Ovary (tissue), 9 donors: ENCODE measurements around the gene CNPPD1. TPM values are rescaled to one million over a fixed set of nuclear protein-coding genes. Genes with fewer than 3 reads are reported as not detected.

Source experiments
- DNase-seq, 5 donors: peaks; one replicate each; pipeline ENCODE4 v3.0.0-alpha.2; 2019 to 2020
- H3K27ac ChIP-seq, 2 donors: fragments of 200-600 bp; one replicate each; pipeline versions ENCODE4 v1.5.1 to v1.8.0; 2019 to 2022
- H3K27me3 ChIP-seq: fragments of 200-600 bp; one replicate; pipeline ENCODE4 v1.8.0; 2022
- H3K36me3 ChIP-seq: fragments of 200-600 bp; sonication (generic); one replicate; pipeline ENCODE4 v1.5.1; 2019
- H3K4me1 ChIP-seq: one replicate; pipeline ENCODE4 v1.8.1; 2013; ENCODE audit warnings: mild to moderate bottlenecking, moderate library complexity; ENCODE audit not compliant: insufficient read depth
- H3K4me3 ChIP-seq: fragments of 200-600 bp; sonication (generic); one replicate; pipeline ENCODE4 v1.5.1; 2017
- H3K9me3 ChIP-seq, 2 donors: fragments of 200-600 bp in 1 of 2; sonication (generic) in 1 of 2; one replicate each; pipeline versions ENCODE4 v1.5.1 to v1.8.1; 2013 to 2019; ENCODE audit warnings: mild to moderate bottlenecking in 1 of 2, moderate library complexity in 1 of 2
- EP300 ChIP-seq: sonication (generic); formaldehyde crosslinking; IDR thresholded peaks from one replicate; pipeline ENCODE4 v1.6.1; 2017; ENCODE audit warnings: antibody characterized with exemption
- POLR2A ChIP-seq: fragments of 450-650 bp; IDR thresholded peaks from one replicate; pipeline ENCODE4 v1.6.1; 2017; ENCODE audit warnings: antibody characterized with exemption, mild to moderate bottlenecking, moderate library complexity
- WGBS, 3 donors: extraction: QIAGEN DNeasy Blood & Tissue Kit in 1 of 3; methylation state at CpG; one replicate each; pipeline versions ENCODE4 v1.1.5 to v1.1.7; 2013 to 2017; 5-methylcytosine and 5-hydroxymethylcytosine counted together
- intact Hi-C, 4 donors: fragments of 100-400 bp; cut with DNase I; formaldehyde crosslinking; loops; one replicate each; pipeline versions ENCODE4 v1.11.0 to v1.15.1; 2022 to 2023
- polyA plus RNA-seq, 2 donors: library from polyadenylated mRNA; stranded (reverse); fragments of 200-250 nt in 1 of 2; fragments of 350-450 nt in 1 of 2; fragmentation: Illumina TruSeq in 1 of 2; extraction: RNeasy Lipid Tissue Mini Kit (QIAGEN cat#74804) in 1 of 2; gene quantifications; one replicate each; pipeline ENCODE4 v1.2.3, GENCODE V29; 2013 to 2014
- total RNA-seq, 7 donors: library from RNA; depleted of rRNA in 2 of 7; stranded (reverse); fragments of >200 nt in 2 of 7; fragmentation: NEBNext Ultra II Directional in 3 of 7; extraction: Animal tissue kit (Norgen Biotek cat#: 25700) in 3 of 7; gene quantifications; one replicate each; pipeline versions ENCODE4 v1.1.0 to v1.2.4, GENCODE V29; 2016 to 2023
- TF ChIP-seq, protein P1 (sequence below), 3 donors: fragments of 450-650 bp in 2 of 3; fragments of 200-600 bp in 1 of 3; IDR thresholded peaks; one replicate each; pipeline versions ENCODE4 v1.5.1 to v1.8.0; 2016 to 2022; ENCODE audit warnings: antibody characterized with exemption in 3 of 3, mild to moderate bottlenecking in 1 of 3
- donor health status: DM: no; HTN: no; CAD: no; lungs with moderate emphysema.
- donor health status: DM: no; HTN: no; CAD: no.
- donor health status: Bipolar disorder and iron deficiency.
- donor health status: DM: yes; HTN: yes; CAD: no.
- donor health status: DM: no; HTN: no; CAD: no.
- donor health status: DM: yes; HTN: yes; CAD: no.

The CNPPD1 gene
- total and polyA plus RNA-seq, 9 donors: 27.1 to 68.2 (median 55.4) TPM

GRCh38 chr2:219175486-219175885 lies 1.2 kb downstream of the CNPPD1 start:
- Histone ChIP-seq H3K4me3 (no peak overlapping the region), H3K9me3 (no peaks in the 10 kb centered on the region), H3K36me3 (no peaks in the 10 kb centered on the region), H3K27me3 (no peaks in the 10 kb centered on the region), H3K27ac (peak overlapping the region in 1 of 2 donors; percentile 94), H3K4me1 (peaks cover 11% of the 10 kb centered on the region)
- no peak for DNase-seq
- intact Hi-C loops: loop anchor here in 2 of 4 donors (5.0 to 10.0 kb wide), 4 partner anchors 42 to 1161 kb away; partner anchors contain the start of genes ABCB6 (in 1 of the 2), ANKZF1 (in 1 of the 2) and ATG9A (in 1 of the 2)
- TF ChIP-seq, protein P1, sequence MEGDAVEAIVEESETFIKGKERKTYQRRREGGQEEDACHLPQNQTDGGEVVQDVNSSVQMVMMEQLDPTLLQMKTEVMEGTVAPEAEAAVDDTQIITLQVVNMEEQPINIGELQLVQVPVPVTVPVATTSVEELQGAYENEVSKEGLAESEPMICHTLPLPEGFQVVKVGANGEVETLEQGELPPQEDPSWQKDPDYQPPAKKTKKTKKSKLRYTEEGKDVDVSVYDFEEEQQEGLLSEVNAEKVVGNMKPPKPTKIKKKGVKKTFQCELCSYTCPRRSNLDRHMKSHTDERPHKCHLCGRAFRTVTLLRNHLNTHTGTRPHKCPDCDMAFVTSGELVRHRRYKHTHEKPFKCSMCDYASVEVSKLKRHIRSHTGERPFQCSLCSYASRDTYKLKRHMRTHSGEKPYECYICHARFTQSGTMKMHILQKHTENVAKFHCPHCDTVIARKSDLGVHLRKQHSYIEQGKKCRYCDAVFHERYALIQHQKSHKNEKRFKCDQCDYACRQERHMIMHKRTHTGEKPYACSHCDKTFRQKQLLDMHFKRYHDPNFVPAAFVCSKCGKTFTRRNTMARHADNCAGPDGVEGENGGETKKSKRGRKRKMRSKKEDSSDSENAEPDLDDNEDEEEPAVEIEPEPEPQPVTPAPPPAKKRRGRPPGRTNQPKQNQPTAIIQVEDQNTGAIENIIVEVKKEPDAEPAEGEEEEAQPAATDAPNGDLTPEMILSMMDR (IDR thresholded peaks at IDR 0.05): no peak
- no peak for TF ChIP-seq POLR2A
- TF ChIP-seq EP300: no peak
- WGBS, 3 donors: 80 to 84% (median 83%) methylated on average over 7 of the region's 7 CpGs

- Histone ChIP-seq H3K27me3 (no peaks in the 10 kb centered on the region), H3K27ac (no peak overlapping the region), H3K4me3 (no peak overlapping the region), H3K4me1 (peaks cover 11% of the 10 kb centered on the region), H3K9me3 (no peaks in the 10 kb centered on the region), H3K36me3 (no peaks in the 10 kb centered on the region)
- DNase-seq: no peak
- TF ChIP-seq POLR2A: no peak
- no peak for TF ChIP-seq EP300
- TF ChIP-seq, protein P1 (IDR thresholded peaks at IDR 0.05): no peak
- intact Hi-C loops: loop anchor here in 2 of 4 donors (5.0 to 10.0 kb wide), 4 partner anchors 42 to 1160 kb away; partner anchors contain the start of genes ABCB6 (in 1 of the 2), ANKZF1 (in 1 of the 2) and ATG9A (in 1 of the 2)
- WGBS, 3 donors: 81 to 83% (median 81%) methylated on average over 7 of the region's 7 CpGs
Measured at GRCh38 chr2:219174801-219175200, 1.9 kb downstream of the CNPPD1 start.

DNA sequence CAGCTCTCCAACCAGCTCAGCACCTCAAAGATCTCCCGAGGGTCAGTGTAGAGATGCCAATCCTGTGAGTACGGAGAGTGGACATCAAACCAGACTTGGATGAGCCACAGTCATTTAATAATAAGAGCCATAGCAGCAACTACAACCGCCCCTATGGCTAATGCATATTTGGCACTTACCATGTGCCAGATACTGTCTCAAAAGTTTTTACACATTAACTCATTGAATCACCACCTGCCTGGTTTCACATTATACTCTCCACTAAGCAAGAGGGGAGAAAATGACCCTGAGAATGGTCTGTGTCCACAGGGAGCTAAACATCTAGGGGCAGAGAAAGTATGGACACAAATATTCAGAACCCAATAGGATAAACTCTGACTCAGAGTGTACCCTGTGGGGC lies 2.6 kb downstream of the CNPPD1 start:
- H3K4me1 ChIP-seq: peaks cover 8% of the 10 kb centered on the region
- H3K4me3 ChIP-seq: no peak overlapping the region
- 84 to 88% (median 85%) methylated on average over 3 of the region's 3 CpGs for WGBS, 3 donors
- H3K27ac ChIP-seq: no peak overlapping the region
- no peaks in the 10 kb centered on the region for H3K27me3 ChIP-seq
- no peaks in the 10 kb centered on the region for H3K9me3 ChIP-seq
- no peak for DNase-seq
- TF ChIP-seq EP300 (no peak), POLR2A (no peak)
- TF ChIP-seq, protein P1 (IDR thresholded peaks at IDR 0.05): no peak
- intact Hi-C loops: loop anchor here in 1 of 4 donors (10.0 kb wide), 1 partner anchor 1159 kb away; no protein-coding TSS in a partner anchor
- no peaks in the 10 kb centered on the region for H3K36me3 ChIP-seq

GRCh38 chr2:219173176-219173575 lies 3.5 kb downstream of the CNPPD1 start:
- H3K27ac ChIP-seq: no peak overlapping the region
- H3K4me1 ChIP-seq: peaks cover 6% of the 10 kb centered on the region
- H3K27me3 ChIP-seq: no peaks in the 10 kb centered on the region
- DNase-seq: no peak
- no peaks in the 10 kb centered on the region for H3K36me3 ChIP-seq
- intact Hi-C loops: loop anchor here in 1 of 4 donors (10.0 kb wide), 1 partner anchor 1158 kb away; no protein-coding TSS in a partner anchor
- no peaks in the 10 kb centered on the region for H3K9me3 ChIP-seq
- no peak for TF ChIP-seq POLR2A
- no peak for TF ChIP-seq EP300
- TF ChIP-seq, protein P1 (IDR thresholded peaks at IDR 0.05): no peak
- no peak overlapping the region for H3K4me3 ChIP-seq
- WGBS, 3 donors: 84 to 90% (median 88%) methylated on average over 6 of the region's 6 CpGs
